Activated CD4-positive, alpha-beta T cell treated with anti-CD3 and anti-CD28 coated beads, Interleukin-2, amount 50 U/mL, for 16 hours (primary cell): ENCODE results near the gene GCH1.

ENCODE experiments used
- DNase-seq: peaks from one replicate; pipeline ENCODE4 v3.0.0-alpha.2; 2020

Gene GCH1

GRCh38 chr14:54857830-54858269, 44.8 kb downstream of the GCH1 start:
- DNase-seq = no peak

DNA sequence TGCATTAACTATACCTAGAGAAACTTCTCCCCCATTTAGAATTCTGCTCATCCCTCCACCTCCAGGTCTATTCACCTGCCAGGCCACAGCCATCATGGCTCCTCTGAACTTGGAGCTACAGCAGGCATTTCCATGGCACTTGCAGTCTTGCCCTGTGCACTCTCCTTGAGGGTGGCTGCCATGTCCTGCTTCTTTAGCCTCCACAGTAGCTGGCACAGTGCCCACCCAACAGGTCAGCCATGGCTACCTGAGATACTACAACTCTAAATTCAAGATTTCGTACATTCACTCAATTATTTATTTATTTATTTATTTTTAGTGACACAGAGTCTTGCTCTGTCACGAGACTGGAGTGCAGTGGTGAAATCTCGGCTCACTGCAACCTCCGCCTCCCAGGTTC, 46.5 kb downstream of the GCH1 start:
- DNase-seq = no peak

GRCh38 chr14:54854181-54854580, 48.4 kb downstream of the GCH1 start:
- DNase-seq = no peak

DNA sequence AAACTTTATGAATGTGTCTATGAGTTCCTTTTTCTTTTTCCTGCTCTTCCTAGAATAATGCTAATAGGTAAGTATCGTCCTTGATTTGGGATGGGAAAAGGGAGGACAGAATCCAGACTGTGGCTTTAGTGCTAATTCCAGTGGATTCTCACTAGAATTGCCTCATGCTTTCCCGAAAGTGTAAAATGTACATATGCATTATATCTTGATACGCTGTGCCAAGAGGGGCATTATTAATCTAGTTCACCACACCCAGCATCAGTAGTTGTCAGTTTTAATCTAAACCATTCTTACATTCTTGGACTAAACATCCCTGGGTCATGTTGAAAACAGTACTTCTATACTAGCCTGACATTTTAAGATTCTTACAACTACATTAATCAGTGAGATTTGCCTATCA, 49.3 kb downstream of the GCH1 start:
- no peak for DNase-seq

DNA sequence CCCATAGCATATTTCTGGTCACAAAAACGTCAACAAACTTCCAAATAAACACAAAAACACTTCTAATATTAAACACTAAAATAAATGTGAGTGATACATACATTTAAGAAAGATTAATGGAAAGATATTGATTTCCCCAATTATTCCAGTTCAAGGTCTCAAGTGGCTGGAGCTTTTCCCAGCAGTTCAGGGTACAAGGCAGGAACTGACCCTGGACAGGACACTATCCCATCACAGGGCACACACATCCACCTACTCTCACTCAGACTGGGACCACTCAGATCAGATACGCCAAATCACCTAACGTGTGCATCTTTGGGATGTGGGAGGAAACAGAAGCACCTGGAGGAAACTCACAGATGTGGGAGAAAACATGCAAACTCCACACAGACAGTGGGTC, 50.4 kb downstream of the GCH1 start:
- DNase-seq = no peak

- no peak for DNase-seq
These were observed 53.7 kb downstream of the GCH1 start for GRCh38 chr14:54848910-54849309.

DNA sequence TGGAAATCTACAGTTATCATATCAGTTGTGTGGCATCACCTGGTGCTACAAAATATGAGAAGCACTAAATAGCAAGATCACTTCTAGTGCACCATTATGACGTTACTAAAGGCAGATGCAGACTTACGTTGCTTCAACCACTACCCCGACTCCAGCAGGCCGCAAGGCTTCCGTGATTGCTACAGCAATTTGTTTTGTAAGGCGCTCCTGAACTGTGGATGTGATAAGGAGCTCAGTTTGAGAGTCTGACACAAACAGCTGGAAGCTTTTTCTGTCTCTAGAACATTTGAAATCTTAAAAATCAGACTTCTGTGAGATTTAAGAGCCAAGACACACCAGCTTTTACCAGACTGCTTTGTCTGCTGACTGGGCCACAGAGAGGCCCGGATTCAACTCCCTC, 57.0 kb downstream of the GCH1 start:
- no peak for DNase-seq

- DNase-seq = no peak
These were observed 58.1 kb downstream of the GCH1 start for GRCh38 chr14:54844479-54844878.

DNA sequence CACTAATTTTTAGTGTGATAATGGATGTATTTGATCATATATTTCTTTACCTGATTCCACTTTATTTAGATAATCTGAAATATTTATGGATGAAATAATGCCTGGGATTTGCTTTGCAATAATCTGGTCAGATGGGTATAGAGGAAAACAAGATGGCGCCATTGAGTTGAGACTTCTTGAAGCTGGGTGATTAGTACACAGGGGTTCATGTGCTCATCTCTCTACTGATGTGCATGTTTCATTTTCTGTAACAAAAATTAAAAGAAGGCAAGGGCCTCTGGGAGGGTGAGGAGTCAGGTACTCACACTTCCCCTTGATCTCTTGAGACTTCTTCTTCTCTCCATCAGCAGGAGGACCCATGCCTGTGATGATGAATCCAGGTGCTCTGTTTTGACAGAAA, 61.8 kb downstream of the GCH1 start:
- DNase-seq = no peak

GRCh38 chr14:54840336-54840735, 62.3 kb downstream of the GCH1 start:
- no peak for DNase-seq

DNA sequence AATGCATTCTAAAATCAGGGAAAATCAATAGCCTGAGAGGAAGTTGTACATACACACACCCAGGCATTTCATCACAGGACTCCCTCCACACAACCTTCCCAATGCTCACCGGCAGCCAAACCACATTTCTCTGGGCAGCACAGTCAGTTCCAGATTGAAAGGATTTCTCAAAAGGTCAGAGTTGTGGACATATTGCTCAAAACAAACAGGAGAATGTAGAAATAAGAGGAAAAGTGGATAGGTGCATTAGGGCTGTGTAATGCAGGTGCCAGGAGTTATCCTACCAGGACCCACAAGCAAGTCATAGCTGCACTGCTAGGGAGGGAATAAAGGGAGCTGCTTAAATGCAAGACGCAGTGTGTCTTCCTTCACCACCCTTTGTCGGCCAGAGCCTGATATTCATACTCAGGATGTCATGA, 62.9 kb downstream of the GCH1 start:
- DNase-seq = no peak

GRCh38 chr14:54838931-54839512, 63.6 kb downstream of the GCH1 start:
- no peak for DNase-seq

DNA sequence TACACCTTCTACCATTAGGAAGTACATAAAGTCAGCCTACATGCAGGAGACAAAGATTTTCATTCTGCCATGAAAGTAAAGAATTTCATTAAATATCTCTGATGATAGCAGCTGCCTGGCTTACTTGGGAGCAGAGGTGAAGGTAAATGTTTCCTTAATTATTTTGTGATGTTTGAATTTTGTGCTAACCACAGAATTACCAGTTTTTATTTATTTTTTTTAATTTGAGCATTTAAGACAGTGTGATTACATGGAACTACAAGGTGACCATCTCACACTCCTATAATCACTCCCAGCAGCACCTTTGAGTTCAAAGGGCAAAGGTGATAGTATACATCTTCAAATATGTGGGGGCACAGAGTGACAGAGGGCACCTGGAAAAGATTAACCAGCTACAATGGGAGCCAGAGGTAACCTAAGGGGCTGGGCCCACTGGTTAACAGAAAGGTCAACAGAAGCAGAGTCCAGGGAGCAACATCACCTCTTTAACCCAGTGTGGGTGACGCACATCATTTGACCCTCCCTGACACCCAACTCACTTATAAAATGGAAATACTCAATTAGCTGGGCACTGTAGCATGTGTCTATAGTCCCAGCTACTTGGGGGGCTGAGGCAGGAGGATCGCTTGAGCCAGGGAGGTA, 65.0 kb downstream of the GCH1 start:
- no peak for DNase-seq

DNA sequence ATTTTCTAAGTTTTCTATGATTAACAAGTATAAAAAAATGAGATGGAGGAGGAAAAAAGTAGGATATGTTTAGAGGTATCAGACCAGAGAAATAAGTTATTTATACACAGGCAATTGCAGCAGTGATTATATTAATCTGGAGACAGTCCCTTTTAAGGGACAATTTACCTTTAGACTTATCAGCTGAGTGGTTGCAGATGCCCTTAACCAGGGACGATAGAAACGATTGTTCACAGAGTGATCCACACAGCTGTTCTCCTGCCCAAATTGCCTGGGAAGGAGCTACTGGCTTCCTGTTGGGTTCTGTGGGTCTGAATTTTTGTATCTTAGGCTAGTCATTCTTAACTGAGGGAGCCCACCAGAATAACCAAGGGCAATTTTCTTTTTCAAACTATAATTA, 66.4 kb downstream of the GCH1 start:
- DNase-seq = no peak

GRCh38 chr14:54834727-54835126, 67.9 kb downstream of the GCH1 start:
- DNase-seq = no peak

GRCh38 chr14:54834081-54834480, 68.5 kb downstream of the GCH1 start:
- DNase-seq = no peak

DNA sequence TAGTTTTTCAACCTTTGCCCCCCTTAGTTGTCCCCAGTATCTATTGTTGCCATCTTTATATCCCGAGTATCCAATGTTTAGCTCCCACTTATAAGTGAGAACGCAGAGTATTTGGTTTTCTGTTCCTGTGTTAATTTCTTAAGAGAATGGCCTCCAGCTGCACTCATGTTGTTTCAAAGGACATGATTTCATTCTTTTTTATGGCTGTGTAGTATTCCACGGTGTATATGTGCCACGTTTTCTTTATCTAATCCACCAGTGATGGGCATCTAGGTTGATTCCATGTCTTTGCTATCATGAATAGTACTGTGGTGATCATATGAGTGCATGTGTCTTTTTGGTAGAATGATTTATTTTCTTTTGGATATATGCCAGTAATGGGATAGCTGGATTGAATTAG, 72.0 kb downstream of the GCH1 start:
- no peak for DNase-seq

- no peak for DNase-seq
These were observed 73.0 kb downstream of the GCH1 start for GRCh38 chr14:54829486-54830224.

- no peak for DNase-seq
These were observed 74.6 kb downstream of the GCH1 start for GRCh38 chr14:54828037-54828436.

- DNase-seq = no peak
These were observed 78.7 kb downstream of the GCH1 start for GRCh38 chr14:54823757-54824549.

- no peak for DNase-seq
These were observed 79.9 kb downstream of the GCH1 start for GRCh38 chr14:54822685-54823084.

- DNase-seq = no peak
These were observed 84.2 kb downstream of the GCH1 start for GRCh38 chr14:54818201-54819133.
